ENCODE data around the gene MRPS27. TPM values are rescaled to one million over a fixed set of nuclear protein-coding genes. Genes with fewer than 3 reads are reported as not detected.

The MRPS27 gene
- total RNA-seq, 4 donors from 2014 or later: 45.9 to 214 (median 68.6) TPM

DNA sequence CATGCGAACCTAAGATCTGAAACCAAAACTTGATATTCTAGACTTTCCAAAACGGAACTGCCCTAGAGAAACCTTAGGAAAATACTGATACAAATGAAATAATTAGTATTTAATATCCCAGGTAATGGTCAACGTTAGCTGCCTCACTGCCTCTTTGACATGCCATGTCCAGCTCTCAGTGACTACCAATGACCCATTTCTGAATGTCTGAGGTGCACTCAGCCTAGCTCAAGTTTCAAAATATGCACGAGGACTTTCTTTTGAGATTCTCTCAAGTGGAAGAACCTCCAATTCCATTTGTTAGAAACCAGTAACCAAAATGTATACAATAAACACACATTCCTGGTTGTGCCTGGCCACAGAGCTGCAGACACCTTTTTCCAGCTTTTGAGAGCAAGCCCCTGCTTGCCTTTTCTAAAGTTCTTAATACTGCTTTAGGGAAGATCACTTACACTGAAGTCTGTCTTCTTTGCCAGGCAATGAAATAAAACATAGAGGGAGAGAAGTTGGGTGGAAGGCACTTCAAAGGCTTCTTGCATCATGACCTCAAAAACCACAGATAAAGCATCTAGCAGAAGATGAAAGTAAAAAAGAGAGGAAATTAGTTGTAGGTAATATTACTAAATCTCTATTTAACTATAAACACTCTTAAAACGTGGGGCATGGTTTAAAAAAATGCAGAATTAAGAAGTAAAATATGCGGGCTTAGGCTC lies 87.9 kb downstream of the MRPS27 start:
- no peak overlapping the region for H3K27ac ChIP-seq
- no peak for DNase-seq
- intact Hi-C loops (cut with DNase I; ENCODE audit: low total_unique reads): no loop called here
- H3K4me1 ChIP-seq: peaks cover 0 to 7% of the 10 kb centered on the region in 2 donors
- no peaks in the 10 kb centered on the region for H3K36me3 ChIP-seq
- H3K4me3 ChIP-seq: no peak overlapping the region
- H3K27me3 ChIP-seq: no peaks in the 10 kb centered on the region
- no peaks in the 10 kb centered on the region for H3K9me3 ChIP-seq
- TF ChIP-seq CTCF (IDR thresholded peaks at IDR 0.05): no peak
- no peak for TF ChIP-seq POLR2A (IDR thresholded peaks at IDR 0.05)

DNA sequence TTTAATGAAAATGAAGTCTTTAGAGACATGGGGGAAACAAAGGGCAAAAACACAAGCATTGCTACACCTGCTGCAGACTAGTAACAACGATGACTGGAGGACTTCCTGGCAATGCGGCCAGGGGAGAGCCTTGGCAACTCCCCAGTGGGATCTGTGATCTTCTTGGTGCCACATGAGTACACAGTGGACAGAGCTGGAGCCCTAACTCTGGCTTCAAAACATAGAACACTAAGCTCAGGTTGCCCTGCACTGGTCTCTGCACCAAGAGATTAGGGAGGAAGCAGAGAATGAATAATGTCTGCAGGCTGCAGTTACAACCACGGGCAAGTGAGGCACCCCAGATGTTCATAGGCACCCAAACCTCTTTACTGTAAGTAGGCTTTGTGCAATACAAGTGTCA lies 91.1 kb downstream of the MRPS27 start:
- intact Hi-C loops (cut with DNase I; ENCODE audit: low total_unique reads): no loop called here
- Histone ChIP-seq H3K36me3 (no peaks in the 10 kb centered on the region), H3K27me3 (no peaks in the 10 kb centered on the region), H3K4me1 (no peaks in the 10 kb centered on the region), H3K4me3 (no peak overlapping the region), H3K27ac (no peak overlapping the region), H3K9me3 (no peaks in the 10 kb centered on the region)
- DNase-seq: no peak
- TF ChIP-seq CTCF (IDR thresholded peaks at IDR 0.05) (no peak), POLR2A (IDR thresholded peaks at IDR 0.05) (no peak)

DNA sequence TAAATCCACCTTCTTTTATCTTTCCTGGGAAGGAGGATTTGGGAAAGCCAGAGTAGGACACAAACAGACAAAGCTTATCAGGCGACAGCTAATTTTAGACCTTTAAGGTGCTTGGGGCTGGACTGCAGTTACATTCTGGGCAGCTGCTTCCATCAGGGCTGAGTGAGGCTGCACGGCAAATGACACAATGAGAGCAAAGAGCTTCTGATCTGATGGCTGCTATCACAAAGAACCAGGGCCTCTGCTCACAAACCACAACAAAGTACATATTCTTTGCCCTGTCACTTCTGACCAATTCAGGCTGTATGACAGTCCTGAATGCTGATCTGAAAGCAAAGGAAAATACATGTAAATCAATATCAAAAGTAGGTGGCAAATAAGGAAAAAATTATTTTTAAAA lies 93.1 kb downstream of the MRPS27 start:
- Histone ChIP-seq H3K27ac (no peak overlapping the region), H3K9me3 (no peaks in the 10 kb centered on the region), H3K36me3 (no peaks in the 10 kb centered on the region), H3K4me1 (no peaks in the 10 kb centered on the region), H3K27me3 (no peaks in the 10 kb centered on the region), H3K4me3 (no peak overlapping the region)
- intact Hi-C loops (cut with DNase I; ENCODE audit: low total_unique reads): no loop called here
- DNase-seq: no peak
- TF ChIP-seq POLR2A (IDR thresholded peaks at IDR 0.05) (no peak), CTCF (IDR thresholded peaks at IDR 0.05) (no peak)

DNA sequence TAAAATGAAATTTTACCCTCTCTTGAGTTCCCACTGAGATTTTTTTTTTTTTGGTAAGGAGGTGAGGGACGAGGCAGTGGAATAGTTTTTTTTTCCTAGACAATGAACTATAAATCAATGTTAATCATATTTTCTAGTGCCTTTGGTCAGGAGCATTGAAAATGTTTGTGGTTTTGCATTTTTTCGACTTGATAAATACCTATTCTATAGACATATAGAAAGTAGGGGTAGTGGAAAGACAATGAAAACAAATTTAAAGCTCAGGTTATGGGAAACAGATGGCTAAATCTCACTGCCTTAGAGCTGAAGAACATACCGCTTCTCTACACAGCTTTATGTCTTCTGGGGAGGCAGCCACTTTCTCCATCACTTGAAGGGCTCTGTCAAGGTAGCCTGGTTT lies 94.3 kb downstream of the MRPS27 start:
- Histone ChIP-seq H3K27me3 (no peaks in the 10 kb centered on the region), H3K36me3 (no peaks in the 10 kb centered on the region), H3K4me1 (no peaks in the 10 kb centered on the region), H3K4me3 (no peak overlapping the region), H3K27ac (no peak overlapping the region), H3K9me3 (no peaks in the 10 kb centered on the region)
- intact Hi-C loops (cut with DNase I; ENCODE audit: low total_unique reads): no loop called here
- DNase-seq: no peak
- no peak for TF ChIP-seq CTCF (IDR thresholded peaks at IDR 0.05)
- TF ChIP-seq POLR2A (IDR thresholded peaks at IDR 0.05): no peak

GRCh38 chr5:72224946-72225463 lies 95.0 kb downstream of the MRPS27 start:
- Histone ChIP-seq H3K27me3 (no peaks in the 10 kb centered on the region), H3K27ac (no peak overlapping the region), H3K4me1 (no peaks in the 10 kb centered on the region), H3K4me3 (no peak overlapping the region), H3K36me3 (no peaks in the 10 kb centered on the region), H3K9me3 (no peaks in the 10 kb centered on the region)
- intact Hi-C loops (cut with DNase I; ENCODE audit: low total_unique reads): no loop called here
- DNase-seq: no peak
- TF ChIP-seq POLR2A (IDR thresholded peaks at IDR 0.05) (no peak), CTCF (IDR thresholded peaks at IDR 0.05) (no peak)
